Colonic mucosa (tissue), 4 donors: ENCODE data around the gene KCNN3. TPM values are rescaled to one million over a fixed set of nuclear protein-coding genes. Genes with fewer than 3 reads are reported as not detected.

Experiments
- DNase-seq: peaks from one replicate; pipeline ENCODE4 v3.0.0-alpha.2; 2020
- H3K27ac ChIP-seq: fragments of 200-600 bp; one replicate; pipeline ENCODE4 v1.8.0; 2021
- H3K27me3 ChIP-seq: fragments of 200-600 bp; one replicate; pipeline ENCODE4 v1.8.0; 2021
- H3K36me3 ChIP-seq: fragments of 200-600 bp; one replicate; pipeline ENCODE4 v1.8.0; 2021
- H3K4me1 ChIP-seq: fragments of 200-600 bp; one replicate; pipeline ENCODE4 v1.8.0; 2021; ENCODE audit warnings: mild to moderate bottlenecking
- H3K4me3 ChIP-seq: fragments of 200-600 bp; one replicate; pipeline ENCODE4 v1.8.0; 2021
- H3K9ac ChIP-seq, 2 donors: one replicate each; pipeline ENCODE4 v1.7.0; 2013; ENCODE audit warnings: control low read depth in 2 of 2, low read depth in 2 of 2, low read length in 2 of 2
- H3K9me3 ChIP-seq: fragments of 200-600 bp; one replicate; pipeline ENCODE4 v1.8.0; 2021
- CTCF ChIP-seq: fragments of 200-600 bp; IDR thresholded peaks from one replicate; pipeline ENCODE4 v1.8.0; 2022; ENCODE audit warnings: antibody characterized with exemption, mild to moderate bottlenecking
- intact Hi-C: fragments of 100-400 bp; cut with DNase I; formaldehyde crosslinking; loops from one replicate; pipeline ENCODE4 v1.14.1; 2022
- total RNA-seq, 2 donors: library from RNA; stranded (reverse); fragmentation: NEBNext Ultra II Directional in 1 of 2; extraction: Animal tissue kit (Norgen Biotek cat#: 25700) in 1 of 2; gene quantifications; one replicate each; pipeline ENCODE4 v1.2.1, GENCODE V29; 2021
- donor health status: healthy.
- donor health status: DM: no; HTN: no; CAD: no.
- donor health status: DM: no; HTN: no; CAD: no.

The KCNN3 gene
- total RNA-seq, 2 donors from 2014 or later: 0.99 to 2.5 TPM

- no peak overlapping the region for H3K9ac ChIP-seq
- no peaks in the 10 kb centered on the region for H3K9me3 ChIP-seq
- H3K4me3 ChIP-seq: no peak overlapping the region
- no peak for DNase-seq
- intact Hi-C loops: no loop called here
- no peaks in the 10 kb centered on the region for H3K27me3 ChIP-seq
- TF ChIP-seq CTCF: no peak
- no peak overlapping the region for H3K27ac ChIP-seq
- H3K4me1 ChIP-seq: no peaks in the 10 kb centered on the region
- H3K36me3 ChIP-seq: no peaks in the 10 kb centered on the region
Measured at GRCh38 chr1:154659823-154660592, 210.1 kb downstream of the KCNN3 start.

- no peaks in the 10 kb centered on the region for H3K27me3 ChIP-seq
- no peaks in the 10 kb centered on the region for H3K36me3 ChIP-seq
- no peaks in the 10 kb centered on the region for H3K9me3 ChIP-seq
- H3K27ac ChIP-seq: no peak overlapping the region
- H3K4me3 ChIP-seq: no peak overlapping the region
- TF ChIP-seq CTCF: no peak
- intact Hi-C loops: no loop called here
- no peak for DNase-seq
- H3K9ac ChIP-seq: no peak overlapping the region
- no peaks in the 10 kb centered on the region for H3K4me1 ChIP-seq
Measured at GRCh38 chr1:154657556-154657955, 212.5 kb downstream of the KCNN3 start.

DNA sequence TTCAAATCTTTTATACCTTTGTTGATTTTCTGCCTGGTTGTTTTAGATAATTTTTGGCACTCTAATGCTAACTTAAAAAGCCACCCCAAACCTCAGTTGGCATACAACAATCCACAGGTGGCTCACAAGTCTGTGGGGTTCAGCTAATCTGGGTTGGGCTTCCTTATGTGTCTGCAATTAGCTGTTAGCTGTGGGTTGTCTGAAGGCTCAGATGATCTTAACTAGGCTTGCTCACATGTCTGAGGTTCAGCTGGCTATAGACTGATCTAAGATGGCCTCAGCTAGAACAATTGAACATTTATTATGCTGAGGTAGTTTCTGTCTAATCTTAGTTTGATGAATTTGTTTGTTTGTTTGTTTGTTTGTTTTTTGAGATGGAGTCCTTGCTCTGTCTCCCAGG lies 217.2 kb downstream of the KCNN3 start:
- Histone ChIP-seq H3K36me3 (no peaks in the 10 kb centered on the region), H3K4me3 (no peak overlapping the region), H3K27me3 (no peaks in the 10 kb centered on the region), H3K9ac (no peak overlapping the region), H3K27ac (no peak overlapping the region), H3K4me1 (no peaks in the 10 kb centered on the region), H3K9me3 (no peaks in the 10 kb centered on the region)
- intact Hi-C loops: no loop called here
- no peak for TF ChIP-seq CTCF
- no peak for DNase-seq

Other genes with a start within 250 kb of the KCNN3 start
- gene PMVK, start 66.4 kb upstream of the KCNN3 start, total RNA-seq: 10 to 100 TPM; 32.0 to 46.5 TPM
- gene PBXIP1, start 85.8 kb upstream of the KCNN3 start, total RNA-seq: 10 to 100 TPM; 22.0 to 51.4 TPM
- gene PYGO2, start 91.5 kb upstream of the KCNN3 start, total RNA-seq: 10 to 100 TPM; 25.8 to 33.8 TPM
- 100 to 1,000 TPM in 1 of 2 donors, 10 to 100 TPM in 1; 98.3 to 104 TPM for gene SHC1, start 100.5 kb upstream of the KCNN3 start, total RNA-seq
- gene CKS1B, start 104.4 kb upstream of the KCNN3 start, total RNA-seq: 10 to 100 TPM; 49.5 to 76.5 TPM
- 10 to 100 TPM; 28.2 to 46.1 TPM for gene FLAD1, start 113.1 kb upstream of the KCNN3 start, total RNA-seq
- gene LENEP, start 123.3 kb upstream of the KCNN3 start, total RNA-seq: not detected
- gene ZBTB7B, start 132.5 kb upstream of the KCNN3 start, total RNA-seq: 100 to 1,000 TPM; 185 to 205 TPM
- 1 to 10 TPM; 1.7 to 1.9 TPM for gene DCST2, start 163.5 kb upstream of the KCNN3 start, total RNA-seq
- gene DCST1, start 163.5 kb upstream of the KCNN3 start, total RNA-seq: not detected
- gene ADAM15, start 181.0 kb upstream of the KCNN3 start, total RNA-seq: 100 to 1,000 TPM; 101 to 228 TPM
- gene EFNA4, start 193.5 kb upstream of the KCNN3 start, total RNA-seq: 10 to 100 TPM; 26.1 to 27.2 TPM
- gene EFNA3, start 208.6 kb upstream of the KCNN3 start, total RNA-seq: 10 to 100 TPM; 12.7 to 21.4 TPM